Kidney (tissue), 14 donors: ENCODE results near the gene CXCL12. TPM values are rescaled to one million over a fixed set of nuclear protein-coding genes. Genes with fewer than 3 reads are reported as not detected.

Experiments
- DNase-seq, 5 donors: peaks; one replicate each; pipeline ENCODE4 v3.0.0-alpha.2; 2013 to 2020
- FAIRE-seq: peaks from 2 replicates; lab custom pipeline; 2012; peaks lifted over from hg19 to GRCh38; lab: Jason Lieb, UNC
- H3K27ac ChIP-seq, 2 donors: one replicate each; pipeline ENCODE4 v1.7.0; 2013; ENCODE audit warnings: low read depth in 2 of 2, low read length in 2 of 2, inconsistent platforms in 1 of 2
- H3K27me3 ChIP-seq: one replicate; pipeline ENCODE4 v1.7.1; 2013; ENCODE audit warnings: low read length, inconsistent platforms; ENCODE audit not compliant: control insufficient read depth, insufficient read depth
- H3K36me3 ChIP-seq, 3 donors: one replicate each; pipeline versions ENCODE4 v1.7.0 to v1.7.1; 2013; ENCODE audit warnings: low read length in 3 of 3, control low read depth in 1 of 3, inconsistent platforms in 1 of 3; ENCODE audit not compliant: insufficient read depth in 3 of 3, control insufficient read depth in 2 of 3
- H3K4me1 ChIP-seq, 3 donors: one replicate each; pipeline versions ENCODE4 v1.7.0 to v1.7.1; 2013; ENCODE audit warnings: low read length in 3 of 3, inconsistent platforms in 1 of 3, low read depth in 1 of 3; ENCODE audit not compliant: control insufficient read depth in 2 of 3, insufficient read depth in 2 of 3
- H3K4me3 ChIP-seq, 3 donors: one replicate each; pipeline versions ENCODE4 v1.7.0 to v1.8.1; 2013; ENCODE audit warnings: low read length in 3 of 3, control low read depth in 1 of 3, inconsistent platforms in 1 of 3
- H3K9ac ChIP-seq, 3 donors: one replicate each; pipeline versions ENCODE4 v1.7.0 to v1.7.1; 2013; ENCODE audit warnings: low read length in 3 of 3, control low read depth in 1 of 3, inconsistent platforms in 1 of 3
- H3K9me3 ChIP-seq, 3 donors: one replicate each; pipeline versions ENCODE4 v1.7.0 to v1.7.1; 2013; ENCODE audit warnings: low read length in 3 of 3, control low read depth in 1 of 3, inconsistent platforms in 1 of 3; ENCODE audit not compliant: control insufficient read depth in 2 of 3, insufficient read depth in 1 of 3
- intact Hi-C: fragments of 100-400 bp; cut with DNase I; formaldehyde crosslinking; loops from one replicate; pipeline ENCODE4 v1.11.1; 2022
- polyA plus RNA-seq: library from polyadenylated mRNA; stranded (reverse); fragments of 350-450 nt; fragmentation: Illumina TruSeq; extraction: RNeasy Lipid Tissue Mini Kit (QIAGEN cat#74804); gene quantifications from one replicate; pipeline ENCODE4 v1.2.3, GENCODE V29; 2014; ENCODE audit warnings: low read depth, low replicate concordance; ENCODE audit not compliant: insufficient read depth
- total RNA-seq: library from RNA; stranded (reverse); fragmentation: NEBNext Ultra II Directional; extraction: Animal tissue kit (Norgen Biotek cat#: 25700); gene quantifications from one replicate; pipeline ENCODE4 v1.2.1, GENCODE V29; 2021
- TF ChIP-seq, protein P1 (sequence below): IDR thresholded peaks from 3 replicates; pipeline ENCODE4 v1.5.1; 2012; ENCODE audit warnings: mild to moderate bottlenecking, moderate library complexity, borderline replicate concordance; ENCODE audit not compliant: insufficient read depth; ENCODE audit errors: extremely low read depth
- donor health status: control.
- donor health status: control.
- donor health status: control.
- donor health status: control.
- donor health status: control.
- donor health status: DM: yes; HTN: yes; CAD: no.
- donor health status: Normal renal cell carcinoma (clear cell type).

The CXCL12 gene
- total and polyA plus RNA-seq, 2 donors from 2014 or later = 99.5 to 111 TPM

DNA sequence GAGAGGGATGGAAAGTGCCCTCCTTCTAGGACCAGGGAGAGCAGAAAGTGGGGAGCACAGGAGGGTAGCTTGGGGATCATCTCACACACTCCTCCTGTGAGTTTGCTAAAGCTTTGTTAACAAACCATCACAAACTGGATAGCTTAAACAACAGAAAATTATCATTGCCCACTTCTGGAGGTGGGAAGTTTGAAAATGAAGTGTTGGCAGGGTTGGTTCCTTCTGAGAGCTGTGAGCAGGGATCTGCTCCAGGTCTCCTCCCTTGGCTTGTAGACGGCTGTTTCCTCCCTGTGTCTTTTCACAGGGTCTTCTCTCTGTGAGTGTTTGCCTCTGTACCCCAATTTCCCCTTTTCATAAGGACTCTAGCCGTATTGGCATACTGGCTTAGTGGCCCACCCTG, 32.0 kb upstream of the CXCL12 start:
- Histone ChIP-seq H3K4me1 (no peaks in the 10 kb centered on the region), H3K36me3 (no peaks in the 10 kb centered on the region), H3K27ac (no peak overlapping the region), H3K4me3 (no peak overlapping the region), H3K9me3 (peaks cover 0 to 3% (median 0%) of the 10 kb centered on the region in 3 donors), H3K27me3 (no peaks in the 10 kb centered on the region), H3K9ac (no peak overlapping the region)
- intact Hi-C loops = no loop called here
- no peak for DNase-seq
- no peak for FAIRE-seq
- TF ChIP-seq, protein P1, sequence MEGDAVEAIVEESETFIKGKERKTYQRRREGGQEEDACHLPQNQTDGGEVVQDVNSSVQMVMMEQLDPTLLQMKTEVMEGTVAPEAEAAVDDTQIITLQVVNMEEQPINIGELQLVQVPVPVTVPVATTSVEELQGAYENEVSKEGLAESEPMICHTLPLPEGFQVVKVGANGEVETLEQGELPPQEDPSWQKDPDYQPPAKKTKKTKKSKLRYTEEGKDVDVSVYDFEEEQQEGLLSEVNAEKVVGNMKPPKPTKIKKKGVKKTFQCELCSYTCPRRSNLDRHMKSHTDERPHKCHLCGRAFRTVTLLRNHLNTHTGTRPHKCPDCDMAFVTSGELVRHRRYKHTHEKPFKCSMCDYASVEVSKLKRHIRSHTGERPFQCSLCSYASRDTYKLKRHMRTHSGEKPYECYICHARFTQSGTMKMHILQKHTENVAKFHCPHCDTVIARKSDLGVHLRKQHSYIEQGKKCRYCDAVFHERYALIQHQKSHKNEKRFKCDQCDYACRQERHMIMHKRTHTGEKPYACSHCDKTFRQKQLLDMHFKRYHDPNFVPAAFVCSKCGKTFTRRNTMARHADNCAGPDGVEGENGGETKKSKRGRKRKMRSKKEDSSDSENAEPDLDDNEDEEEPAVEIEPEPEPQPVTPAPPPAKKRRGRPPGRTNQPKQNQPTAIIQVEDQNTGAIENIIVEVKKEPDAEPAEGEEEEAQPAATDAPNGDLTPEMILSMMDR = no peak

DNA sequence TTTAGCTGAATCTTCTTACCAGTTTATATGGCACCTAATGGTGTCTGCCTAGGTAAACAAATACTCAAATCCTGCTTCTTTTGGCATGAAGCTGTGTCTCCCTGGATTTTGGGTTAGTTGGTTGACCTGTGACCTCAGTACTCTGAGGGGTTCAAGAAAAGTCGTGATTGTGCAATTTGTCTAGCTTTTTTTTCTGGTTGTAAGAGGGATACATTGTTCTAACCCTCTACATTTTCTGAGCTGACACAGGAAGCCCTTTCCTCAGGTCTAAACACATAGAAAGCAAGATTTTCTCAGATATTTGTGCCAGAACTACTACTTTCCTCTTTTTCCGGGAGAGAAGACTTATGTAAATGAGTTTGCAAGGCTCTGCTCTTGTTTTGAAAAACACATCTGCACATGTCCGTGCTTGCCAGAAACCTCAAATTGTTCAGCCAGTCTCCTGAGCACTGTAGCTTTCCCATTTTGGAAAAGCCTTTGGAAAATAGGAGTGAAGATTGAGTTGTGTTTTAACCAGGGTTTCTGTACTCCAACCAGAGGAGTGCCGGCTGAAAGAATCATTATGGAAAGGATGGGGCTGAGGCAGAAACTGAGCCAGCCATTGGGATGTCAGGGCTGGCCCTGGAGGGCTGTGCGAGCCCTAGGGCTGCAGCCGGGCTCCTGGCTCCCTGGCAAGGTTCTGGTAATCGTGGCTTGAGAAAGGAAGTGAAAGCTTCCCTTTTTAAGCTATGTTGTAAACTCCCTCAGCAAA, 31.3 kb upstream of the CXCL12 start:
- FAIRE-seq (no peak), DNase-seq (no peak)
- intact Hi-C loops = no loop called here
- Histone ChIP-seq H3K9ac (no peak overlapping the region), H3K4me3 (no peak overlapping the region), H3K27me3 (no peaks in the 10 kb centered on the region), H3K4me1 (no peaks in the 10 kb centered on the region), H3K36me3 (no peaks in the 10 kb centered on the region), H3K27ac (no peak overlapping the region), H3K9me3 (peaks cover 0 to 9% (median 0%) of the 10 kb centered on the region in 3 donors)
- TF ChIP-seq, protein P1 = no peak

DNA sequence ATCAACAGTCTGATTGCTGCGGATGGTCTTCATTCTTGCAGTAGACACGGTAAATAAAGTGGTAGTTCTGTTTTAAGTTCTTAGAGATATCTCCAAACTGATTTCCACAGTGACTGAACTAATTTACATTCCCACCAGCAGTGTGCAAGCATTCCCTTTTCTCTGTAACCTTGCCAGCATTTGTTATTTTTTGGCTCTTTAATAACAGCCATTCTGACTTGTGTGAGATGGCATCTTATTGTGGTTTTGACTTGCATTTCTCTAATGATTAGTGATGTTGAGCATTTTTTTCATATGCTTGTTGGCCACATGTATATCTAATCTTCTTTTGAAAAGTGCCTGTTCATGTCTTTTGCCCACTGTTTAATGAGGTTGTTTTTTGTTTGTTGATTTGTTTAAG, 30.2 kb upstream of the CXCL12 start:
- Histone ChIP-seq H3K27me3 (no peaks in the 10 kb centered on the region), H3K36me3 (no peaks in the 10 kb centered on the region), H3K27ac (no peak overlapping the region), H3K9ac (no peak overlapping the region), H3K9me3 (peaks cover 0 to 9% (median 0%) of the 10 kb centered on the region in 3 donors), H3K4me1 (no peaks in the 10 kb centered on the region), H3K4me3 (no peak overlapping the region)
- intact Hi-C loops = no loop called here
- FAIRE-seq = no peak
- TF ChIP-seq, protein P1 = no peak
- DNase-seq = no peak
